Fibroblast of skin of right biceps (primary cell): Measurements from ENCODE around the gene ARHGAP15.

ENCODE experiments used
- DNase-seq: peaks from one replicate; pipeline ENCODE4 v3.0.0-alpha.2; 2013

ARHGAP15 gene

GRCh38 chr2:143603035-143603655 lies 473.9 kb downstream of the ARHGAP15 start:
- DNase-seq: no peak

GRCh38 chr2:143603846-143604565 lies 474.8 kb downstream of the ARHGAP15 start:
- no peak for DNase-seq

- no peak for DNase-seq
Observed at GRCh38 chr2:143604566-143604959, 475.3 kb downstream of the ARHGAP15 start.

DNA sequence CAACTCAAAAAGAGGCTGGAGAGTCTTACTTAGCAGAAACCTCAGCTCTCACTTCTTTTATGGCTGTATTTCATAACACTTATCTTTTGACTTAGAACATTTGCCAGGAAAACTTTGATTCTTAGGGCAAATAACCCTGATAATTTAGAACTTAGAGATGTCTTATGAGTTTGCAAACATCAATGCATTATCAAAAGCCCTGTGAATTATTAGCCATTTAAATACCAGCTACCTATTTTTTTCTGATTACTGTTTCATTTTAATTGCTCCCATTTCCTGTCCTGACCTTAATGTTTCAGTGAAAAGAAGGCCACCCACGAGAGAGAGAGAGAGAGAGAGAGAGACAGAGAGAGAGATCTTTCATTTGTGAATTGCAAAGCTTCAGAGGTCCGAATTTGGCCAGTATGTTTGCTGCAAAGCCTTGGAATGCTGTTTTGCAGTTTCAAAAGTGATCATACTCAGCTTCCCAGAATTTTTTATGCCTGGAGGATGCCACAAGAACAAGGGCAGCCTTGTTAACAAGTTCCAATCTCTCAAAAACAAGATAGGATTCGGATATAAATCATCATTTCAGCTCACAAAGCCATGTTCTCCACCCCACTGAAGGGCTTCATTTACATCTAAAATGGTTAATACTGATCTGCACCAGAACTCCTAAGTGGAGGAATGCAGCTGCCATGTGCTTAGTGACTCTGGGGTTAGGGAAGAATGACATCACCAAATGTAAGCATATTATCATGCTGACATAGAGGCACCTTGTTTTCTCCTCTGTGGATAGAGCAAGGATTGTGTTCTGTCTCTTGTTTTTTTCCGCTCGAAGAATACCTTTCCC lies 478.2 kb downstream of the ARHGAP15 start:
- peak; percentile 18 for DNase-seq

DNA sequence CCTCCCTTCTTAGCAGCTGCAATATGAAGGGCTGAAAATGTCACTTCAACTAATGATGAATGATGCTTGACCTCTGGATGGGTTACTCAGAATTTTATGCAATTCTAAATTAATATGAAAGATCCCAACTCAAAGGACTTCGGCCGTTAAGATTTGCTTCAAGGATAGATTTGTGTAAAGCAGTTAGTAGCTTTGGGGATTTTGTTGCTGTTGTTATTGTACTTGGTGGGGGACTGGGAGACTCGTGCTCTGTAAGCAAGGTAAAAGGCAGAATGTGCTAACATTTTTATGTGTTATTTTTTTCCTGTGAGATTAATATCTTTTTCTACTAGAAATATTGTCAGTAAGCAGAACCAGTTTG lies 478.8 kb downstream of the ARHGAP15 start:
- no peak for DNase-seq

DNA sequence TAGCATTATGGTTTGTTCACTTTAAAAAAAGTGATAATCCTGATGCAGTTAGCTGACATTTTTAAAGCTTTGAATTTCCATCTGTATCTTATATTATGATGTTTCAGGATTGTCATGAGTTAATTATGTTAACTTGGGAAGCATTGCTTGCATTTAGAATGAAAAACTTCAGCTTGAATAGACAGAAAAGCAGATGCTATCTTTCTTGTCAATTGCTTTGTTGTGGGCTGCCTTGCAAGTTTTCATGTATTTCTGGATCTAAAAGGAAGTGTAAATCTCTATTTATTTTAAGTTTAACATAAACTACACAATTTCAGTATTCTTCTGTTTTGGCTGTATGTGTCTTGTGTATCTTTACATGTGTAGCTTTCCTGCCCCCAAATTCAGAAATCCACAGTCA lies 479.5 kb downstream of the ARHGAP15 start:
- no peak for DNase-seq

- no peak for DNase-seq
Observed at GRCh38 chr2:143611336-143611735, 482.1 kb downstream of the ARHGAP15 start.

GRCh38 chr2:143615562-143615961 lies 486.3 kb downstream of the ARHGAP15 start:
- DNase-seq: no peak

- DNase-seq: no peak
Observed at GRCh38 chr2:143616452-143616851, 487.2 kb downstream of the ARHGAP15 start.

DNA sequence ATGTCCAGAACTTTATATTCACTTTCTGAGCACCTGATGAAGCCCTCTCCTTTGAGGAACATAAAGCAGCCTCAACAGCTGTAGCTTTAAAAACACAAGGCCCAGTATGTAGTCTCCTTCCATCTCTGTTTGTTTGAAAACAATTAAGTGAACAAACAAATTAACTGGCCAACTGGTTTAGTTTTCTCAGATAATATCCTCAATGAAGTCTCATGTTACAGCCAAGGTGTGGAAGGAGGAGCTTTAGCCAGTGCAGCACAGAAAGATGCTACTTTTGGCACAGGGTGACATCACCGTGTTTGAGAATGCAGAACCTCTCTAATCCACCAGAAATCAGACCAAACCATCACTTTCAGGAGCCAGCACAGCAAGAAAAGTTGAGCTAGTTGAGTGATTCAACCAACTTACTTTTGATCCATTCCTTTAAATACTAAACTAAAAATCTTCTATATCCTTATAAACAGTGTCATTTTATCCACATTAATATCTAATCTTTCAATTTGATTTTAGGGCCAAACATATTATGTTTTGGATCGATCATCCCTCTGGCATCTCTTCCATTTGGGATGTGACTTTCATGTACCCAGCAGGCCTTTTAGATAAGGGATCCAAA lies 488.7 kb downstream of the ARHGAP15 start:
- DNase-seq: no peak

GRCh38 chr2:143622106-143622505 lies 492.9 kb downstream of the ARHGAP15 start:
- no peak for DNase-seq

DNA sequence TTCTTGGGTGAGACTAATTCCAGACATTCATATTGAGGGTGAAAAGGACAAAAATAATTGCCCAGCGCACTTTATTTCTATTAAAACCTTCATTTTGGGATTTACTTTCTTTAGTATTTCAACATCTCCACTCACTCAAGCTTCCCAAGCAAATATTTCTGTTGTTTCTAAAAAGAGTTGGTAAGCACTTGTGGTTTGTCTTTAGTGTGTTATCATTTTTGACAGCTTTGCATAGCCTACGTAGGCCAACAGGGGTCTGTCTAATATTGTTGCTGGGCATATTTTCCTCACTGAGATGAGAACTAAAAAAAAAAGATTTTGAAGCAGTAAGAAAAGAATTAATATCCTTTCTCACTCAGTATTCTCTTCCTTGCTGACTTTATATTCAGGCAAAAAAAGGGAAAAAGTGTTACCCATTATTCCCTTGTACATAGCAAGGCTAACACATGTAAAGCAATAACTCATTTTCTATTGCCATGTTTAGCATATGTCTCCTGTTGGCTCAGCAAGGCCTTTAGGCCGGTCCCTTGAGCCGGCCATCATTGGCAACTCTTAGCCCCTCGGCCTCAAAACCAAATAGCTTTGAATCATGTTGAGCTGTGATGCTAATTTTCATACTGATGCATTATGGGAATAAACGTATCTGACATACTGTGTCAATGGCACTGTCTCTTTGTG lies 494.2 kb downstream of the ARHGAP15 start:
- DNase-seq: peak; percentile 18

- DNase-seq: no peak
Observed at GRCh38 chr2:143623909-143624260, 494.7 kb downstream of the ARHGAP15 start.

GRCh38 chr2:143629340-143629739 lies 500.1 kb downstream of the ARHGAP15 start:
- DNase-seq: peak; percentile 73

- DNase-seq: no peak
Observed at GRCh38 chr2:143632751-143633374, 503.6 kb downstream of the ARHGAP15 start.

DNA sequence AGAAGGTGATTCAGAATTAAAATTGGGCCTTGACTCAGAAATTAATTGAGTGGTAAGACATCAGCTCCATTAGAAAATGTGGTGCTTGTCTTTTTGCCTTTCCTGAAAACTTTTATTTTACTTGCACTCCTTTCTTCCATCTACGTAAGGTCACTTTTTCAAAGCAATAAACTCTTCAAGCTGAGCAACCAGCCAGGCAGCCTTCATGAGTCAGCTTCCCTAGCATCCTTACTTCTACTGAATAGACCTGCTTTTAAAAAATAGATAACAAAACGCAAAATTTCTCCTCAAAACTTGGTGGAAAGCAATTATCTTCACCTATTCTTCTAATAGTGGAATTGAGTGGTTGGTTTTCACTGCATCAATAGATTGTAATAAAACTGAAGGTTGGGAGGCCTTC lies 504.2 kb downstream of the ARHGAP15 start:
- peak; percentile 1 for DNase-seq

DNA sequence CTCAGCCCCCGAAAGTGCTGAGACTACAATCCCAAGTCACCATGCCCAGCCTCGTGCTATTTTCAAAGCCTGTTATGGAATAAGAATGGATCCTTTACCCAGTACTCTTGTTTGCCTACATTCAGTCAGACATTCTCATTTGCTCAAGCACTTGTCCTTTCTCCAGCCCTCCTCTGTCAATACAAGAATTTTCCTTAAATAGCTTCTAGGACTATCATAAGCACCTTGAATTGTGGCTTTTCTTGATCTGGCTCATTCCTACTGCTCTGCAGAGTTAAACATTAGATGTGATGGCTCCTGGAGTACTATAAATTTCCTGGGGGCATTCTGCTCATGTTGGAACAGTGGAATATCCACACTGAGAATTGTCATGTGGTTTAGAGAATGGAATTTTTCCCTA lies 506.1 kb downstream of the ARHGAP15 start:
- DNase-seq: no peak

- DNase-seq: no peak
Observed at GRCh38 chr2:143635936-143636335, 506.7 kb downstream of the ARHGAP15 start.

DNA sequence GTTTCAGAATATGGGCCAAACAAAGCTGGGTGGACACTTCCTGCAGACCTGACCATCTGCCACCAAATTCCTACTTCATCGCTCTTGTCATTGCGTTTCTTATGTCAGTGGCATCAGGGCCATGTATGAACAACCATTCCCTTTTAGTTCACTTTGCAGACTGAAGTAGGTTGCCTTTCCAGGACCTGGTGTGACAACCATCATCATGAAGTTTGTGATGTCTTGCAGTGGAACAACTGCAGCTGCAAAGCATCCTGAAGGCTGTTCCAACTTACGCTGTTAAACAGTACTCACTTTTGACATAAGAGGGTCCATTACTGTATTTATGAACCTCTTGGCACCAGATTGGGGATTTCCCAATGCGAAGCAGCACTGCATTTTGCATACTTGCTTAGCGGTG lies 511.6 kb downstream of the ARHGAP15 start:
- no peak for DNase-seq

- no peak for DNase-seq
Observed at GRCh38 chr2:143645921-143646645, 516.9 kb downstream of the ARHGAP15 start.

DNA sequence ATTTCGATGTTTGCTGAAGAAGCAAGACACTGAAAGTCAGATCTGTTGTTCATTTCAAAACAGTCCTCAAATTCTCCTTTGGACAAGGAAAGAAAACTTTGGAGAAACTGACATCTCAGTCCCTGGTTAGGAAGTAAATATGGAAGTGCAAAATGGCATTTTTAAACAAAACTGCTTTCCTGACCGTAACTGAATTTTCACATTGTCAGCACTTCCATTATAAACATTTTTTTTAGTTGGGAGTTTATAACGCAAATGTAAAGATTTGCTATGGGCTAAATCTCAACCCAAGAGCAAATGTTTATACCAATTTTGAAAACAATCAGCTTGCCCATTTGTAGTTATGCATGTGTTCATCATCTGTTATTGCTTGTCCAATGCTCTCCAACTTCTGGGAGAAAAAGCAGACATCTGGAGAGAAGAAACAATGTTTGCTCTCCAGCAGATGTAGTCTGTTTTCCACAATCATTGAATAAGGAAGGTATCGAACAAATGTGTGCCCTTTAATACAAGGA lies 520.1 kb downstream of the ARHGAP15 start:
- DNase-seq: no peak

DNA sequence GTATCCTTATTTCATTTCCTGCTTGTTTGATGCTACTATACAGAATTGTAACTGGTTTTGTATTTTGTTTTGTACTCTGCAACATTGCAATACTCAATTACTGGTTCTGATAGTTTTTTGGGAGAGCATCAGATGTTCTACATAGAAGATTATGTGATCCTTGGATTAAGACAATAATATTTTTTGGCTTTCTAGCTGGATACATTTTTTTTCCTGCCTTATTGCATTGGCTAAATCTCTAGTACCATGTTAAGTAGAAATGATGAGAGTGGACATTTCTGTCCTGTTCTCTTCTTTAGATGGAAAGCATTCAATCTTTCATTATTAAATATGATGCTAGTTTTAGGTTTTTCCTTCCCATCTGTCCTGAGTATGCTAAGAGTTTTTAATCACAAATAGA lies 523.5 kb downstream of the ARHGAP15 start:
- no peak for DNase-seq
